Stimulated activated CD8-positive, alpha-beta memory T cell treated with anti-CD3 and anti-CD28 coated beads, Interleukin-7, amount 100 ng/mL, for 48 hours (primary cell): ENCODE data around the gene LLGL2.

Experiments
- DNase-seq, 2 donors: peaks; one replicate each; pipeline ENCODE4 v3.0.0-alpha.2; 2020; ENCODE audit warnings: low read depth in 1 of 2; ENCODE audit errors: extremely low read depth in 1 of 2

LLGL2 gene

GRCh38 chr17:75610103-75610984 is 84.8 kb downstream of the LLGL2 start:
- DNase-seq: no peak

GRCh38 chr17:75611851-75612429 is 86.4 kb downstream of the LLGL2 start:
- no peak for DNase-seq

GRCh38 chr17:75612906-75613626 is 87.6 kb downstream of the LLGL2 start:
- DNase-seq: no peak

- DNase-seq: no peak
Measured at GRCh38 chr17:75614006-75614405, 88.5 kb downstream of the LLGL2 start.

- DNase-seq: no peak
Measured at GRCh38 chr17:75614556-75615270, 89.2 kb downstream of the LLGL2 start.

GRCh38 chr17:75615301-75615700 is 89.8 kb downstream of the LLGL2 start:
- no peak for DNase-seq

- no peak for DNase-seq
Measured at GRCh38 chr17:75616521-75617122, 91.1 kb downstream of the LLGL2 start.

- DNase-seq: no peak
Measured at GRCh38 chr17:75617218-75617617, 91.7 kb downstream of the LLGL2 start.

- no peak for DNase-seq
Measured at GRCh38 chr17:75617675-75618074, 92.2 kb downstream of the LLGL2 start.

- no peak for DNase-seq
Measured at GRCh38 chr17:75619506-75620431, 94.3 kb downstream of the LLGL2 start.

GRCh38 chr17:75621489-75621888 is 96.0 kb downstream of the LLGL2 start:
- no peak for DNase-seq

GRCh38 chr17:75622076-75622475 is 96.6 kb downstream of the LLGL2 start:
- no peak for DNase-seq

- no peak for DNase-seq
Measured at GRCh38 chr17:75622771-75623273, 97.3 kb downstream of the LLGL2 start.

GRCh38 chr17:75623386-75623785 is 97.9 kb downstream of the LLGL2 start:
- DNase-seq: no peak

GRCh38 chr17:75624021-75624420 is 98.5 kb downstream of the LLGL2 start:
- no peak for DNase-seq
